ENCODE data around the gene SPTBN1.

DNA sequence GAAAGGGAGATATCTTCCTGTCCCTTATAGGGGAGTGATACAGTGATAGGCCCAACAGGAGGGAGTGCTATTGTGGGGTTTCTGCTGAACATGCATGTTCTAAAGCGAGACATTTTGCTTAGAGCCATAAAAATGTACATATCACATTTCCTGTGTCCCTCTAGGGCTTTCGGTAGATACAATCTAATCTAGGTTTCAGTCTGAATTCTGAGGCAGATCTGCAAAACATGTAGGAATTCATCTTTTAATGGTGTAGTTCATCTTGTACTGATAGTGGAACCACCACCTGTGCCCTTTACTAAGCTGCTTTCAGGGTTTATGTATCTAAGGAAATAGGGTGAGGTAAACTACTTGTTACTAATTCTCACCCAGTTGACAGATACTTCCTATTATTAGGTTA is 73.8 kb downstream of the SPTBN1 start:
- TF ChIP-seq, protein P1, sequence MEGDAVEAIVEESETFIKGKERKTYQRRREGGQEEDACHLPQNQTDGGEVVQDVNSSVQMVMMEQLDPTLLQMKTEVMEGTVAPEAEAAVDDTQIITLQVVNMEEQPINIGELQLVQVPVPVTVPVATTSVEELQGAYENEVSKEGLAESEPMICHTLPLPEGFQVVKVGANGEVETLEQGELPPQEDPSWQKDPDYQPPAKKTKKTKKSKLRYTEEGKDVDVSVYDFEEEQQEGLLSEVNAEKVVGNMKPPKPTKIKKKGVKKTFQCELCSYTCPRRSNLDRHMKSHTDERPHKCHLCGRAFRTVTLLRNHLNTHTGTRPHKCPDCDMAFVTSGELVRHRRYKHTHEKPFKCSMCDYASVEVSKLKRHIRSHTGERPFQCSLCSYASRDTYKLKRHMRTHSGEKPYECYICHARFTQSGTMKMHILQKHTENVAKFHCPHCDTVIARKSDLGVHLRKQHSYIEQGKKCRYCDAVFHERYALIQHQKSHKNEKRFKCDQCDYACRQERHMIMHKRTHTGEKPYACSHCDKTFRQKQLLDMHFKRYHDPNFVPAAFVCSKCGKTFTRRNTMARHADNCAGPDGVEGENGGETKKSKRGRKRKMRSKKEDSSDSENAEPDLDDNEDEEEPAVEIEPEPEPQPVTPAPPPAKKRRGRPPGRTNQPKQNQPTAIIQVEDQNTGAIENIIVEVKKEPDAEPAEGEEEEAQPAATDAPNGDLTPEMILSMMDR (IDR thresholded peaks at IDR 0.05): no peak
- TF ChIP-seq POLR2A (IDR thresholded peaks at IDR 0.05): no peak

Data from gastroesophageal sphincter (tissue), 3 donors.